Stimulated activated CD8-positive, alpha-beta memory T cell treated with anti-CD3 and anti-CD28 coated beads, Interleukin-2, amount 100 ng/mL, for 48 hours (primary cell): ENCODE data around the gene MAX.
"Not testable (repeated sequence)": the region's sequence is repeated elsewhere in the genome, so short reads cannot be mapped to it uniquely, and the experiment has no call there.

ENCODE experiments used
- DNase-seq, 2 donors: peaks; one replicate each; pipeline ENCODE4 v3.0.0-alpha.2; 2020; ENCODE audit warnings: low read depth in 2 of 2

MAX gene

DNA sequence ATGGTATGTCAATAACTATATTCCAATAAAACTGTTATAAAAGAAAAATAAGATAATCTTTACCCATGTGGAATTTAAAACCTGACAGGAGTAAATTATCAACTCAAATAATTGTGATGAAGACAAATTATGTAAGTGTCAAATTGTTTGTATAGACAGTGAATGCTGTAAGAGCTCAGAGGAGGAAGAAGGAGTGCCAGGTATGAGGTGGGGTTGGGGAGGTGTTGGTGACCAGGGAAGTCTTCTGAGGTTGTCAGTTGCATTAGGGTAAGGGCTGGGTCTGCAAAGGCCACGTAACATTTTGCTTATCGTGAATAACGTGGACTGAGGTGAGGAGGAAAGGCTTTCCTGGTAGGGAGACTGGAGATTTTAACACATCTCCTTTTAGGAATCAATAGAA lies 2.5 kb upstream of the MAX start:
- no peak for DNase-seq

DNA sequence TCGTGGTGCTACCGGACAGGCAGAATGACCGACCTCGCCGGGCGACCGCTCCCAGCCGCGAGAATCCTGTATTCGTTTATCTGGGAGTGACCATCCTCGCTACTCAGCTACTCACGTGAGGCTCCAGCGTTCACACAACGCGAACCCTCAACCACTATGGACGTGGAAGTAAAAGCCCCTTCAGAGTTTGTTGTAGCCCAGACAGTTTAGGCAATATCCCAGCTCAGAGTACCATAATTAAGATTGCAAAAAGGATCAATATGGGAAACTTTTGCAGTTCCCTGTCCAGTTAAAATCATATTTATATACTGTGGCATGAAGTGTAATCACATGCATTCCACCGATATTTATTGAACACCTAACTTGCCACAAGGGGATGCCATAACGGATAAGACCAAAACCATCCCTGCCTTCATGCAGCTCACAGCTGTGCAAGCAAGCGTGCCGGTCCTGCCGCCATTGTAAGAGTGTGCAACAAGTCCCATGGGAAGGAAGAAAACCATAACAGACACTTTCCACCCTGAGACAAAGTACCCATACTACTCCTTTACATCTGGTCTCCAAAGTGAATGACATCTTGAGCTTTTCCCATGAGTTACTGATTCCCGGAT lies 938 bp upstream of the MAX start:
- DNase-seq: no peak

DNA sequence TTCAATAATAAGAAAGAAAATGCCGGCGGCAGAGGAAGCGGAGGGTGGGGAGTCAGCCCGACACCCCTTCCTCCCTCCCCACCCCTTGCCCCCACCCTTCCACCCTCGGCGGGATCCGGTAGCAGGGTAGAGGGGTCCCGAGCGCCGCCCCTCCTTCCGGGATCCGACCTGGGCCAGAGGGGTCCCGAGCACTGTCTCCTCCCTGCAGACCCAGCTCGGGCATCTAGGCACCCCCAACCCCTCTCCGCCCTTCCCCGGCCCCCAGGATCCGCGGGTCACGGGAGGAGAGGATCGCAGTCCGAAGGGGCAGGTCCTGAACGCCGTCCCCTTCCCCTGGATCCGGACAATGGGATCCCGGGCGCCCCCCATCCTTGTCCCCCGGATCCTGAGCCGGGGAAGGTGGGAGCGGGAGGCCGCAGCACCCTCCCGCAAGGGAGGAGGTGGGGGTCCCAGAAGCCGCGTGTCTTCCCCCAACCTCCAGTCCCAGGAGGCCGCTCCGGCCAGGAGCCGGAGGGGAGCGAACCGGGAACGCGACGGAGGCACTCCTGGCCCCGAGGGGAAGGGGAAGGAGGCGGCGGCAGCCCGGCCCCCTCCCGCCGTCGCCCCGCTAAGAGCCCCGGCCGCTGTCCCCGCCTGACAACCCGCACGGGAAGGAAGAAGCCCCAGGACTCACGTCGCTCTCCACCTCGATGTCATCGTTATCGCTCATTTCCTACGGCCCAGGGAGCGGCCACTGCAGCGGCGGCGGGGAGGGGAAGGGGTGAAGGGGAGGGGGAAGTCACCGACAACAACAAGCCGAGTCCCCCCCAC lies 481 bp downstream of the MAX start:
- peak; percentile 14 to 20 for DNase-seq

DNA sequence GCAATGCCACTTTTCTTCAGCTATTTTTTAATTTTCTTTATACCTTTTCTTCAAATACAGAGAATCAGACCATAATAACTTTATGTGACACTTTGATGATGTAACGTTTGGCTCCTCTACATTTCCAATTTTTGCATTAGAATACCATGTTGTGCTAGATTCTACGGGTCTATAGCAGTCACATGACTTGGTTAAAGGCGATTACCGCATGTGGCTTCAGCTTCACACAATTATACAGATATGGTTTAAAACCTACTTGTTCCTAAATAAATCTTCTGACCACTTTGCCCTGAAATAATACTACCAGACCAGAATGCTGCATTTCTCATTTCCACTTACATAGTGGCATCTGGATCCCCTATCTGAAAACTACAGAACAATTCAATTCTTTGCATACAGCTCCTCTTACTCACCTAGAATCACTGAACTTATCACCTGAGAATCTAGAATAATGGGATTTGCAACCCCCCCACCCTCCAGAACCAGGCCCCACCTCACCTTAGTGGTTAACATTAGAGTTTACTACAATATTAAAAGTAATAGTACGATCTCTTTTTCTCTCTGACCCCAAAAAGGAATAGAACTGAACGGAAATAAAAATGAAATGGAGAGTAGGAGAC lies 1.3 kb downstream of the MAX start:
- no peak for DNase-seq

DNA sequence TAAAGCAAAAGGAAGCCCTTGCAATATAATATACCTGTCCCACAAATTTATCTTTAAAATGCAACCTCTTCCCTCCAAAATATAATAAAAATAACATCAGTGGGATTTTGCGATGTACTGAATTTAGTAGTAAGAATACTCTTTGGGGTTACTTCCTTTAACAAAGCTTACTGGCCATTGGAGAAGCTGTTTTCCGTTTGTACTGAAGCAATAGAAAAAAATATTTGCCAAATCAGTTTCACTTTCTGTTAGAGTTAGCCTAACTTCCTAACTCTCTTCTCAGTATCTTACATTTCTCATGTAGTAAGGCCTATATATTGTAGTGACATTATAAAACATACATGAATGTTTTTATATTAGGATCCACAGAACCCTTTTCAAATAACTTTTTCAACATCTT lies 3.7 kb downstream of the MAX start:
- DNase-seq: no peak

DNA sequence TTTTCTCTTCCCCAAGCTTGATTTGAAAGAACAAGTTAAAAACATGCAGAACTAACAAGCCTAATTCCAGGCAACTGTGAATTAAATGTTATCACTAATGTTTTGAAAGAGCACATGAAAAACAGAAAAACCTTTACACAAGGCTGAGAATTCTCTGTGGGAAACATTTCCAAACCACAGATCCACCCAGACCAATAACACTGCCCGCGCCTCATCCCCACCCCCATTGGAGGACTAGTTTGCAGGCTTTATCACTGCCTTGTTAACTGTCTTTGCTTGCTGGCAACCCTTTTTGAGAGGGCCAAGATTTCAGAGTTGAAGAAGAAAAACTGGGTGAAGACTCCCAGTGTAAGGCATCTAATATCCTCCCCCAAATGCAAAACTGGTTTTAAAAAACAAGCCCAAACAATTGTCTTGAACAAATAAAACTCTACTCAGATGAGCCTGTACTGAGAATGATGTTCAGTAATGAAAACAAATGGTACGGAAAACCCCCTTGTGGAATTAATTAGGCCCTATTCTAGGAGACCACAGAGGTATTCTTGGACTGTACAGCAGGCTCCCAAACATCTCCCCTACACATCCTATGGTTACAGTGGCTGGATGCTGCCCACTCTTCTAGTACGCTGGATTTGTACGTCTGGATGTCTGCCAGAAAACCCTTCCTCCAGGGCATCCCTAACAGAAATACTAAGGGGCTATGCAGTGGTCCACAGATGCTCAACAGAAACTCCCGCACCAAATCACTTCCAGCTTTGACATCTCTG lies 5.8 kb downstream of the MAX start:
- DNase-seq: no peak

DNA sequence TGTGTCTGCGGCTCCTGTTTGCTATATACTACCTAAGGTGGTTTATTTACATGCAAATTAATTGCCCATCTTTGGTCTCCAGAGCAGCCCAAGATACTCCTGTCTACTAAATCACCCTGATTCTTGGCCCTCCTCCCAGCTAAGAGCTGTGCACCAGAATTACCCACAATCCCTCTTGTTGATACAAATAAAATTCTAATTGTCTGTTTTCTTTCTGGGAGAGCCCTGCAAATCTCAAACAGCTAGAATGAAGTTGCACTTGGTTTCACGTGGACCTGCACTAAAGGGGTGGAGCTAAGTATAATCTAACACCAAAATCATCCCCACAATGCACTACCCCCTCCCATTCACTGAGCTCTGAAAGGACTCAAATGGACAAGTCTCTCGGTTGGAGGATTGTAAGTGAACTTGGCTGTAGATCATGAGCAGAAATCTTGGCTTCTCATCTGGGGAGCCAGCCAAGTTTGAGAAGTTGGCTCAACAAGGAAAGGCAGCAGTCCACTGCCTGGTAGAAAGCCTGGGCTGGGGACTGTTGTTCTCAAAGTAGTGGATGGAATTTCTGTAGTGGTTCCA lies 6.6 kb downstream of the MAX start:
- no peak for DNase-seq

DNA sequence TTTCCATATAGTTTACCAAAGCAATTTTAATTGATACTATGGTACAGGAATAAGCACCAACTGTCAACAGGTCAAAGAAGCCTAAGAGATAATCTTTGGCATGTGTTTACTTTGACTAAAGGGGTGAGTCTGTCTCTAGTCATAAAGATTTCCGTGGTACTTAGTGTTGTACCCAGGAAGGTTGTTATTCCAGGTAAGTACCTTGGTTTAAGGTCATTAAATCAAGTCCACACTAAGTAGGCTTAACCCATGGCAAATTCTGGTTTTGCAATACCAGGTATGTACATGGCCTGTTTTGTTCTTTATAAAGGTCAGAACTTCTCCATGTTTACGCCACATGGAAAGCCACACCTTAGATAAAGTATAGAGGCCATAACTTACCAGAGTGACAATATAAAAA lies 10.0 kb downstream of the MAX start:
- DNase-seq: no peak

DNA sequence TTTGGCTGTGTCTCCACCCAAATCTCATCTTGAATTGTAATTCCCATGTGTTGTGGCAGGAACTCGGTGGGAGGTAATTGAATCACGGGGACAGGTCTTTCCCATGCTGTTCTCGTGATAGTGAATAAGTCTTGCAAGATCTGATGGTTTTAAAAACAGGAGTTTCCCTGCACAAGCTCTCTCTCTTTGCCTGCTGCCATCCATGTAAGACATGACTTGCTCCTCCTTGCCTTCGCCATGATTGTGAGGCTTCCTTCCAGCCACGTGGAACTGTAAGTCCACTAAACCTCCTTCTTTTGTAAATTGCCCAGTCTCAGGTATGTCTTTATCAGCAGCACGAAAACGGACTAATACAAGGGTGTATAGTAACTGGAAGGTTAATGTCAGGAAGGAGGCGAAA lies 14.5 kb downstream of the MAX start:
- DNase-seq: not testable (repeated sequence)

DNA sequence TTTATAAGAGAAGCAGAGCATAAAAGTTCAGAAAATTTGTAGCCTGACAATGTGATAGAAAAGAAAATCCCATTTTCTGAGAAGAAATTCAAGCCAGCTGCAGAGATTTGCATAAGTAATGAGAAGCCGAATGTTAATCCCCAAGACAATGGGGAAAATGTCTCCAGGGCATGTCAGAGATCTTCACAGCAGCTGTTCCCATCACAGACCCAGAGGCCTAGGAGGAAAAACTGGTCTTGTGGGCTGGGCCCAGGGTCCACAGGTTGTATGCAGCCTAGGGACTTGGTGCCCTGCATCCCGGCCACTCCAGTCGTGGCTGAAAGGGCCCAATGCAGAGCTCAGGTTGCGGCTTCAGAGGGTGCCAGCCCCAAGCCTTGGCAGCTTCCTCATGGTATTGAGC lies 15.6 kb downstream of the MAX start:
- not testable (repeated sequence) for DNase-seq

DNA sequence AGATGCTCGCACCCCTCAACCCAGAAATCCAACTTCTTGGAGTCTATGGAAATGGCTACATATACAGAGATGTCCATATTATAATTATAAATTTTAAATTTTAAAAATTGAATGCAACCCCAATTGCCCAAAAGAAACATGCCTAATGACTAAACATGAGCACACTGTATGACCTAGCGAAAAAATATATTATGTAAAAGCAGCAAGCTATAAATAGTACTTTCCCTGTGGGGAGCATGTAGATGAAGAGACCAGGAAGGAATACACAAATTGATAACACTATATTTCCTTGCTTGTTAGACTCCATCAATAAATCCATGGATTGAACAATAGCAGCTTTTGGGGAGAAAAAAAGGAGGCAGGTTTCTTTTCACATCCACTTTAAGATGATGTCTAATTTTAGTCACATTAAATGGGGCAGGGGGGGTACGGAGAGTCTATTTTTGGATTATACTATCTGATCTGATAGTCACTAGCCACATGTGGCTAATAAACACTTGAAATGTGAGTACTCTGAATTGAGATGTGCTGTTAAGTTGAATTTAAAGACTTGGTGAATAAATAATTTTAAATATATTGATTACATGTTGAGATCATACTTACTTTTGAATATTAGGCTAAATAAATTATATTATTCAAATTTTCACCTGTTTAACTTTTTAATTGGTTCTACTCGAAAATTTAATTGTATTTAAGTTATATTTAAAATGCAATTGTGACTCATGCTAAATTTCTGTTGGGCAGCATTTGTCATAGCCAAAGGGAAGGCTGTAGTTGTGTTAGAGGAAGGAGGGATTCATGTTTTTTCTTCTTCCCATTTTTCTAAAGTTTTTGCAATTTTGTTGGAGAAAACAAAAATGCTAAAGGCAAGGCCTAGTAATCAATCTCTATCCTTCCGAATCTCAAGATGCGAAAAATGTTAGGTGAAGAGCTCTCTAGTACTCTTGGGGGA lies 17.5 kb downstream of the MAX start:
- DNase-seq: no peak

DNA sequence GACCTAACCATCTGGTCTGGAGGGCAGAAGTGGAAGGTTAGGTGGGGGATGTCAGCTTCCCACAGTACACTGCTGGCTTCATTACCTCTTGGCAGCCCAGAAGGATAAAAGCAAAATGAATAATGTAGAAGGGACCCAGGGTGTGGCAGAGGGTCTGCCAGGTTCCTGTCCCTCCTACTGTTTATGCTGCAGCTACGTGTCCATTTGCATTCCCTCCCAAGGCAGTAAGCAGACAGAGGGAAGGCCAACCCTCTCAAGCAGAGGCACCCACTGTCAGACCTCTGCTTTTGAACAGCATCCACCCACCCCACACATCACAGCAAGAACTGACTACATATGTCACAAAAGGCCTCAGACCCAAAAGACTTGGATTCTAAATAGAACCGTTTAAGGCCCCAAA lies 19.4 kb downstream of the MAX start:
- no peak for DNase-seq

DNA sequence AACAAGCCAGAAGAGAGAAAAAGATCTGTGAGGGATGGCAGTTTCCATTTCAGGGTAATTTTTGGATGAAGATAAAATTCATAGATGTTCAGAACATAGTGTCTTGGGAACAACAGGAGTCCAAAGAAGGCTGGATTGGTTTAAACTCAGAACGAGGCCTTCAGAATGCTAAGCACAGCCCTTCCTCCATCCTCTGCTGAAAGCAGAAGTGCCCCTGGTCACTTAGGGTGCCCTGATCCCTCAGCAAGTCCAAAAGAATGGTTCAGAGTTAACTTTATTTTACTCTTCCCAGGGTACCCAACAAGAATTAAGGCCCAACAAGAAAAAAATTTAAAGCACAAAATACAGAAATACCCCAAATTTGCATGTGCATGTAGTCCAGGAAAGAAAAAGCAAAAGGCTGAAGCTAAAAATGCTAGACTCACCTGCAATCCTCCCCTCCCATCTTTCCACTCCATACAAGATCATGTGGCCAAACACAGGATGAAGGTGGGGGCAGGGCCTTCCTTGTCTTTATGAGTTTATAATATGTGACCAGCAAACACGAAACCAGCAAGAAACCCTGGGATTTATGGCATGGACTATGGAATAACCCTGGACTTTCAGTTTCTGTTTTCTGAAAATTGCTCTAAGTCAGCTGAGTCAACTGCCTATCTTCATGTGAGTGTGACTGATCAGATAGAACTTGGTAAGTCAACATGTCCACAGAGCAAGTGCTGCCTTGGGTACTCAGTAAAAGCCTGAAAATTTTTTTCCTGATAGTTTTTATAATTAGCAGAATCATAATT lies 21.2 kb downstream of the MAX start:
- DNase-seq: no peak

DNA sequence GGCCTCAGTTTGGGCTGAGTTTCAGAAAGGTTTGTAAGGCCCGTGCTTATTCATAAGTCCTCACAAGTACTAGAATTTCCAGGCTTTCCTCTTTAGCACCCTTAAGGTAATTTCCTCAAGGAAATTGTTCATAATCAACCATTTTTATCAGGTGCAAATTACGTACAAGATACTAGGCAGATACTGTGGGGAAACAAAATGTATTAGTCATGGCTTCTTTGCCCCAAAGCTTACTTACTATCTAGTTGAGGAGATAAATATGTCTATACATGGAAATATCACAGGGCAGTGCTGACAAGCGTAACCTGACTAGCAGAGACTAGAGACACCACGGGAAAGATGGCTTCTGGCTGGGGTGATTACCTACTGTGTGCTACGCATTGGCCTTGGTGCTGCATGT lies 22.5 kb downstream of the MAX start:
- no peak for DNase-seq

DNA sequence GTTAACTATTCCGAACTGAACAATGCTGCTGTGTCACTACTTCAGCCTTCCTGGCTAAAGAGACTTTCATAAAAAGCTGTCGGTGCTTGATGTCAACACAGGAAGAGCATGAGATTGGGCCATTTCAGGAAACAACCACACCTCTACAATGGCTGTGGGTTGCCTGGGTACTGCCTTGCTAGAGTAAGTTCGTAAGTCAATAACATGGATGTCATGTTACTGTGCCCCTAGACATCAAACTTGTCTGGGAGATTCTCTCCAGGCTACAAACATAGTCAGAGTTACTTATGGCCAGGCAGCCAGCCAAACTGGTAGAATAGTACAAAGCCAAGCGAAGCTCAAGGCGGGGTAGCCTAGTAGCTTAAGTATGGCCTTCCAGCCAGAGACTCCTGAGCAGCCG lies 23.1 kb downstream of the MAX start:
- DNase-seq: no peak

DNA sequence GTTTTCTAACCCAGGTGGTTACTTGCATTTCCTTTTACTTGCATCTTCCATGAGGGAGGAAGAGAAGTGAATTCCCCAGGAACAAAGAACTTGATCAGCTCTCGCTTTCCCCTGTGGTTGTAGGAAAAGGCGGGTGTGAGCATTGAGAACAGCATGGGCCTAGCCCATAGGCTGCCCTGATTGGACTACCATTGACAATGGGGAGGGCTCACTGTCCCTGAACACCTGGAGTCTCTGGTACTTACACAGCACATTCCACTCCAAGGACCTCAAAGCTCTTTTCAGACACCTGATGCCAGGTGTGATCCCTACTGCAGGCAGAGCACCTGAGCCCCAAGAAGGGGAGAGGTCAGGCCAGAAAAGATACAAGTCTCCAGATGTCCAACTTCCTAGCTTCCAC lies 25.0 kb downstream of the MAX start:
- no peak for DNase-seq

DNA sequence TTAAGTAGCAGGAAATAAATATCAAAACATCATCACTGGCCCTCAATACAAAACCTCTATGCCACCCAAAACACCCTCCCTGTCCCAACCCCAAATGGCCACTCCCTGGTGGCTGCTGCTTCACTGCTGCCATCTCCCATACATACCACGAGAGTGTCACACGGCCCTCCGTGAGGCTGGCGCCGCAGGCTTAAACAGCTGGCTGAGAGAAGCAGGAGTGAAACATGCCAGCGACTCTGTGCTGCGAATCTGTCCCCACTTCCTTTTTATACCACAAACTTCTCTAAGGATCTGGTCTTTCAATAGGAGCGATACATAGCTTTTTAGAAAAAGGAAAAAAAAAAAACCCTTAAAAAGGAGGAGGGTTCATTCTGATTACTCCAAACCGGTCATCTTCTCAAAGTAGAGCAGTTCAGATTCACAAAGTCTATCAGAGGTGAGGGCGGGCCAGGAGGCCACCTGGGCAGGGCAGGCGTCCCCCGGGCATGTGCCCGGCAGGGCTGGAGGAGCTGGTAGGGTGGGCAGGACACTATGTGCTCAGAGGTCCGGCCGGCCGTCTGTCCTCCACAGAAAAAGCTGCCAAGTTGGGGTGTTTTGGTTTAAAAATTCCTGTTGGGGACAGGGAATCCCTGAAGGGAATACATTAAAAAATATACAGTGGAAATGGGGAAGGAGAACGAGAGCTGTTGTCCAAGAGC lies 26.5 kb downstream of the MAX start:
- DNase-seq: no peak

DNA sequence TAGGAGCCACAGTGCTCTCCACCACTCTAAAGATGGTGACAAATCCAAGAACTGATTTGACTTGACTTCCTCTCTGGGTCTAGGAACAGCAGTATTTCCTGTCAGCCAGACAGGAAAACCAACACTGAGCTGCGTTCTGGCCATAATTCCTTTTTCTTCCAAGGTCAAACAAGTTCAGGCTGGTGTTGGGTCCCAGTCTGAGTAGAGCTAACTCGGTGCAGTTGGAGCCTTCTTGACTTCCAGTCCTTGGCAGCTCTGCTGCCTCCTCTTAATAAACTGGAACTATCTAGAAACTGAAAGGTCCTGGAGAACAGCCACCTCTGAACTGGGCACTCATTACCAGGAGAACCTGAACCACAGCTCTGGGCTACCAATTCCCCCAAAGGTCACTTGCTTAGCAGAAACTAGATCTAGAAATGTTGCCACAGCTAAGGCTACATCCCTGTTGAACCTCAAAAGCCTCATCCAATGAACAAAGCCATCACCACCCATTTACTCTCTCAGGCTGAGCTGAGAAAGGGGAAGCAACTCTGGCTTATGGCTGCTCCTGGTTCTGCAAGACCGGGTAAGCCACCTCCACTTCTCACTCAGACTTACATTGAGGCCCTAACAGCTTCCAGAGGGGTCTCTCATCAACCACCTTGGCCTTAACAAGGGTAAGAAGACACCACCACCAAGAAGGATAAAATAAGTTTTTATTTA lies 27.7 kb downstream of the MAX start:
- no peak for DNase-seq
